Endothelial cell of umbilical vein (primary cell): ENCODE data around the gene KIF1B. TPM values are rescaled to one million over a fixed set of nuclear protein-coding genes. Genes with fewer than 3 reads are reported as not detected.

Source experiments
- BruUV-seq: library from RNA; stranded (reverse); fragments of 400-500 nt; replicated peaks from 2 replicates; lab custom pipeline; 2021; lab: Mats Ljungman, UMichigan
- CTCF ChIA-PET: fragments of 300-600, 350-600 bp; sonication (Branson Sonifier 250); formaldehyde crosslinking; loops from one replicate; lab custom pipeline; 2021; ENCODE audit warnings: antibody characterized with exemption, inconsistent platforms; lab: Charles Lee
- POLR2A ChIA-PET: fragments of 300-600, 350-600 bp; sonication (Branson Sonifier 250); formaldehyde crosslinking; loops from one replicate; lab custom pipeline; 2021; ENCODE audit warnings: antibody characterized with exemption, inconsistent platforms; lab: Charles Lee
- DNase-seq: peaks from one replicate; pipeline ENCODE4 v3.0.0-alpha.2; 2011; ENCODE audit warnings: low read depth, low spot score
- FAIRE-seq: peaks from 2 replicates; lab custom pipeline; 2011; peaks lifted over from hg19 to GRCh38; lab: Jason Lieb, UNC
- H2AFZ ChIP-seq: 2 replicates; pipeline ENCODE4 v1.6.0; 2012; ENCODE audit warnings: low read depth, low read length, control low read depth, inconsistent platforms
- H3K27ac ChIP-seq: 2 replicates; pipeline ENCODE4 v1.5.1; 2011; ENCODE audit warnings: low read depth, mild to moderate bottlenecking, control low read depth, low read length, moderate library complexity; ENCODE audit not compliant: insufficient read depth
- H3K27me3 ChIP-seq, 2 experiments: 2 replicates each; pipeline versions ENCODE4 v1.6.0 to v1.6.1; 2011; ENCODE audit warnings: low read length in 2 of 2, mixed read lengths in 1 of 2; ENCODE audit not compliant: control insufficient read depth in 2 of 2, insufficient read depth in 2 of 2
- H3K36me3 ChIP-seq, 2 experiments: 2 replicates in 1 of 2; 3 replicates in 1 of 2; pipeline ENCODE4 v1.5.1; 2011; ENCODE audit warnings: low read length in 2 of 2, mild to moderate bottlenecking in 1 of 2, moderate library complexity in 1 of 2; ENCODE audit not compliant: control insufficient read depth in 2 of 2, insufficient read depth in 2 of 2; ENCODE audit errors: extremely low read depth in 1 of 2
- H3K4me1 ChIP-seq: 3 replicates; pipeline ENCODE4 v1.5.1; 2011; ENCODE audit warnings: mild to moderate bottlenecking, low read length; ENCODE audit not compliant: control insufficient read depth, insufficient read depth; ENCODE audit errors: extremely low read depth
- H3K4me2 ChIP-seq: 2 replicates; pipeline ENCODE4 v1.6.1; 2011; ENCODE audit warnings: low read length, control low read depth, mixed read lengths; ENCODE audit not compliant: insufficient read depth
- H3K4me3 ChIP-seq, 3 experiments: fragments of 200-600 bp in 1 of 3; sonication (generic), shearing (Covaris generic) in 1 of 3; replicated peaks in 1 of 3; 2 replicates each; pipeline ENCODE4 v1.5.1; 2011 to 2016; ENCODE audit warnings: control low read depth in 3 of 3, low read length in 3 of 3, mild to moderate bottlenecking in 2 of 3, inconsistent platforms in 1 of 3, low read depth in 1 of 3, moderate library complexity in 1 of 3; ENCODE audit not compliant: insufficient read depth in 1 of 3
- H3K79me2 ChIP-seq: 2 replicates; pipeline ENCODE4 v1.6.0; 2012; ENCODE audit warnings: low read length, inconsistent platforms; ENCODE audit not compliant: control insufficient read depth, insufficient read depth
- H3K9ac ChIP-seq: replicated peaks from 2 replicates; pipeline ENCODE3; 2011; ENCODE audit warnings: low read length, control low read depth; ENCODE audit not compliant: insufficient read depth; ENCODE audit errors: extremely low read depth
- H3K9me1 ChIP-seq: replicated peaks from 3 replicates; pipeline ENCODE4 v1.6.0; 2011; ENCODE audit warnings: mild to moderate bottlenecking, low read length; ENCODE audit not compliant: control insufficient read depth, insufficient read depth; ENCODE audit errors: extremely low read depth
- H3K9me3 ChIP-seq: replicated peaks from 2 replicates; pipeline ENCODE4 v1.5.1; 2012; ENCODE audit warnings: low read length, inconsistent platforms; ENCODE audit not compliant: control insufficient read depth, insufficient read depth
- H4K20me1 ChIP-seq: replicated peaks from 2 replicates; pipeline ENCODE3; 2011; ENCODE audit warnings: mild to moderate bottlenecking, low read length; ENCODE audit not compliant: control insufficient read depth, insufficient read depth; ENCODE audit errors: extremely low read depth
- CTCF ChIP-seq, 2 donors: IDR thresholded peaks; 1 replicate in 1 of 2; 2 replicates in 1 of 2; pipeline ENCODE4 v1.5.1; 2011; ENCODE audit warnings: low read length in 2 of 2, mild to moderate bottlenecking in 2 of 2, moderate library complexity in 2 of 2, control low read depth in 1 of 2, inconsistent platforms in 1 of 2, low read depth in 1 of 2; ENCODE audit not compliant: insufficient read depth in 1 of 2; ENCODE audit errors: extremely low read depth in 1 of 2
- FOS ChIP-seq: IDR thresholded peaks from 2 replicates; pipeline ENCODE4 v1.6.1; 2011; ENCODE audit warnings: mild to moderate bottlenecking, low read length, moderate library complexity, borderline replicate concordance; ENCODE audit not compliant: insufficient read depth
- JUN ChIP-seq: IDR thresholded peaks from 2 replicates; pipeline ENCODE4 v1.6.1; 2011; ENCODE audit warnings: borderline replicate concordance, low read depth; ENCODE audit not compliant: insufficient read length, insufficient read depth
- MAX ChIP-seq: IDR thresholded peaks from 2 replicates; pipeline ENCODE4 v1.6.1; 2011; ENCODE audit not compliant: insufficient read depth, insufficient read length
- MYC ChIP-seq: IDR thresholded peaks from one replicate; pipeline ENCODE4 v1.6.1; 2011; ENCODE audit warnings: mild to moderate bottlenecking, low read depth, low read length
- POLR2A ChIP-seq: IDR thresholded peaks from 2 replicates; pipeline ENCODE4 v1.6.1; 2012; ENCODE audit warnings: low read depth, mild to moderate bottlenecking, control low read depth, low read length
- POLR2AphosphoS5 ChIP-seq: IDR thresholded peaks from 2 replicates; pipeline ENCODE4 v1.6.1; 2012; ENCODE audit warnings: low read depth, mild to moderate bottlenecking, control low read depth, low read length, moderate library complexity; ENCODE audit not compliant: insufficient read depth
- dilution Hi-C: fragments of 300-500 bp; cut with MboI; formaldehyde crosslinking; loops from one replicate; pipeline ENCODE4 v1.15.0; 2019; ENCODE audit warnings: low sequenced_read_pairs; ENCODE audit not compliant: extremely low pct_ligation_motif_present
- intact Hi-C: fragments of 100-400 bp; cut with micrococcal nuclease; formaldehyde crosslinking; loops from one replicate; pipeline ENCODE4 v1.10.0; 2022
- polyA plus RNA-seq, 4 experiments: library from polyadenylated mRNA; depleted of rRNA in 3 of 4; stranded (reverse) in 3 of 4; unstranded in 1 of 4; fragments of >200 nt; gene quantifications; 2 replicates each; pipeline versions ENCODE4 v1.2.1 to v1.2.3, GENCODE V29; 2011 to 2012; ENCODE audit warnings: missing spikeins in 1 of 4
- total RNA-seq: library from RNA; stranded (reverse); gene quantifications from 2 replicates; pipeline ENCODE4 v1.2.3, GENCODE V29; 2021

KIF1B gene
- total and polyA plus RNA-seq, 2 donors (not counting 3 experiments of a cell fraction or from before 2014, with no cell fraction given): 14.8 to 58.6 TPM

DNA sequence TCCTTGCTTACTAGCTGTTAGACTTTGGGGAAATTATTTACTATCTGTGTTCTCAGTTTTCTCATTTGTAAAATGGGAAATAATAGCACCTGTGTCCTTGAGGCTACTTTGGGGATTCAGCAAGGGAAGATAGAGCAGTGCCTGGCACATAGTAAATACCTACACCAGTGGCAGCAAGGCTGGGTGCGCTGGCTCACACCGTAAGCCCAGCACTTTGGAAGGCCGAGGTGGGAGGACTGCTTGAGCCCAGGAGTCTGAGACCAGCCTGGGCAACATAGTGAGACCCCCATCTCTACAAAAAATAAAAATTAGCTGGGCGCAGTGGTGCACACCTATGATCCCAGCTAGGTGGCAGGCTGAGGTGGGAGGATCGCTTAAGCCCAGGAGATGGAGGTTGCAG, 211.3 kb downstream of the KIF1B start:
- dilution Hi-C loops: no loop called here
- intact Hi-C loops: loop anchor here (10.0 kb wide), 1 partner anchor 797 kb away; no protein-coding TSS in a partner anchor
- Histone ChIP-seq H3K36me3 (peaks cover 26 to 29% of the 10 kb centered on the region in 2 experiments), H4K20me1 (no peaks in the 10 kb centered on the region), H3K4me1 (no peaks in the 10 kb centered on the region), H3K27ac (no peak overlapping the region), H3K9me1 (no peaks in the 10 kb centered on the region), H3K27me3 (no peaks in the 10 kb centered on the region), H3K9ac (no peak overlapping the region), H3K4me3 (no peak overlapping the region), H2AFZ (no peak overlapping the region), H3K79me2 (no peaks in the 10 kb centered on the region), H3K4me2 (no peak overlapping the region), H3K9me3 (no peaks in the 10 kb centered on the region)
- CTCF ChIA-PET: interaction anchor here (1.8 kb wide), 1 partner anchor 8 kb away, joined by 7 read pairs; the partner anchor contains the start of gene CENPS
- POLR2A ChIA-PET: no interaction called here
- no peak for TF ChIP-seq JUN
- no peak for TF ChIP-seq POLR2AphosphoS5
- TF ChIP-seq FOS: no peak
- no peak for TF ChIP-seq MAX
- no peak for TF ChIP-seq MYC
- no peak for TF ChIP-seq CTCF (IDR thresholded peaks at IDR 0.05; ENCODE audit: extremely low read depth in 1 of 2, insufficient read depth in 1 of 2, low read depth in 1 of 2, low read length in 2 of 2)
- no peak for TF ChIP-seq POLR2A
- no TSS peak for BruUV-seq
- FAIRE-seq (no peak), DNase-seq (no peak)
